Kidney glomerular epithelial cell (primary cell): ENCODE data around the gene L3MBTL4.

Source experiments
- DNase-seq: peaks from one replicate; lab custom pipeline; 2025; lab: John Stamatoyannopoulos, UW

L3MBTL4 gene

DNA sequence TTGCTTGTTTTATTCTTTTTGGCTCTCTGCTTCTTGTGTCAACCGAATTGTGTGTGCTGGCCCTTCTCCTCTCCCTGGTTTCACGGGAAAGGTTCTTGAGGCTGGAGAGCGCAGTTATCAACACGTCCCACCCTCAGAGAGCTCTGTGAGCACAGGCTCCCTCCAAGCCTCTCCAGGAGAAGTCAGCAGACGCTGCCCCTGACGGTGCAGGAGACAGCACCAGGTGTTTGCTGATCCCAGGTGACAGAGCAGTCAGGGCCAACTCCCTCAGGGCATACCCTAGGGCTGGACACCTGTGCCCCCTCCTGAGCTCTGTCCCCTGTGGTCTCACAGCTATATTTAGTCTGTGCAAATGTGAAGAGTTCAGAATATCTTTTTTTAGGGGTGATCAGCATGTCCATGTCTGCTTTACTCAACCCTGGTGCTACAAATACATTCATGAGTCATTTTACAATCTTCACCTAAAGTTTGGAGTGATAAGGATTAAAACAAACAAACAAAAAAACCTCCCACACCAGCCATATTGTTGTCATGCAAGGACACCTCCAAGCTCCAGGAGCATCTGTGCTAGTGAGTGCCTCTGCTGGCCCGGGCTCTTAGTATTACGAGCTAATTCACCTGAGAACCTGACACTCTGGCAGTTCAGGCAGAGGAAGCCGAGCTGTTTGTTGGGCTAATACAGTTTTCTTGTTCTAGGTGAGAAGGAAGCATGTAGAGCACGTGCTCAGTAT is 453.4 kb downstream of the L3MBTL4 start:
- DNase-seq: no peak

DNA sequence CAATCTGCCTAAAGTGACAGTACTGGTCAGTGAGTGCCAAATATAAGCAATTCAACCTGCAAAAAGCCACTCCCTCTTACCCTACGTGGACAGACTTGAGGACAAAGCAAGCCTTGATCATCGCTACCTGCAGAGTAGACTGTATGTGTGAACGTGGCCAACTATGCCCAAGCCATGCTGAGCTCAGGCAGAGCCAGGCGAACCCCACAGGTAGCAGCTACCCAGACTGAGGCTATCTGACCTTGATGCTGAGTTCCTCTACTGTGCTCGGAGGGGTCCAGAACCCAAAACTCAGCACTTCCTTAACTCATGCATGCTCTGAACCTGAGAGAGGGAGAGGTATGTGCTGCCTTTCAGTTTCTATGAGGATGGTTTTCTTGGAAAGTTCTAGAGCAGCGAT is 455.9 kb downstream of the L3MBTL4 start:
- no peak for DNase-seq

DNA sequence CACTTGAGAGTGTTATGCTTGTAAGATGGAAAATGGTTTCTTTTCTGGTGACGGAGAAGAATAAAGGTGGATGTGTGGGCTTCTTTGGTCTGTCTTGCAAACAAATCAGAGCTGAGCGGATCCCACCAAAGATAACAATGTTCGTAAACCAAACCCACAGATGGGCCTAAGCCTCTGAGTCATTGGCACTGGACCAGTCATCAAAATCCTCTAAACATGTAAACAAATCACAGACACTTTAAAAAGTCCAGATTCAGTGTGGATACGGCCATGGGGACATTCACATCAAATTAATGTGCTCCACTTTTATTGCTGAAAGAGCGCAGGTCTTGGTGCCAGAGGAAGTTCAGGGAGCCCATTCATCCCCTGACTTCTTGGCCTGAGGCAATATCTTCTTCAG is 458.9 kb downstream of the L3MBTL4 start:
- no peak for DNase-seq

DNA sequence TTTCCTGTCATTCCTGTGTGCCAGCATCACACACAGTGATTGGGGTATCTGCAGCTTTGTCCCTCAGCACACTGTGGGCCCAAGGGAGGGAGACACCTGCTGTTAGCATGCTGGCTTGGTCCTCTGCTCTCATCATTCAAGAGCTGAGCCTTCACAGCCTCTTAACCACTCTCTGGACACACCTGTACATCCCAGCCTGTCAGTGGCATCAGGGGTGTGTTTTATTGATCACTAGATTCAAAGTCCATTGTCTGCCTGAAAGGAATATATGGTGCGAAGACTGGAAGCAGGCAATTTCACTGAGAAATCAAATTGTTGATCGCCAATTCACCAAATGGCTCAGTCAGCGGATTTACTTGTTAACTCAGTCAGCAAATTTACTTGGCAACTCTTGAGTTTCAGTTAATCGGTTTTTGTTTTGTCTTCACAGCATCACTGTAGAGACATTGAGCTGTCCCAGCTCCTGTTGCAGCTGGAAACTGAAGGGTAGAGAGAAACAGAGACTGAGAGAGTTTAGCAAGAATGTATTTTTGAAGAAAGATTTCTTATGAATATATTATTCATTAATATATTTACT is 463.1 kb downstream of the L3MBTL4 start:
- DNase-seq: no peak

DNA sequence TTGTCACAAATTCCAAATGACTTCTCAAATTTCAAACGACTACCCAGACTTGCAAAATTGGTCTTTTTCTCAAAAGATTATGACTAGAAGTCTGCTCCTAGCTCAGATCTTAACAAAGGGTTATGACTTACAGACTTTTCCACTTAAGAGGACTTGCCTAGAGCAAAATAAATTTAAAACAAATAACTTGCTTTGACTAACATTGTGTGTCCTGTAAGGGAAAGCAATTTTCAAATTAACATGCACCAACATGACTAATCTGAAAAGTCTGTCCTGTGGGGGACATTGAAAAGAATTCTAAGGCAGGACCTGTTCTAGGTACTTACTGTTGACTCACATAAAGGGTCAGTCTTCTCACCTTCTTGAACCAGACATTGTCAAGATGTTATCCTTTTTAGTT is 465.9 kb downstream of the L3MBTL4 start:
- no peak for DNase-seq

DNA sequence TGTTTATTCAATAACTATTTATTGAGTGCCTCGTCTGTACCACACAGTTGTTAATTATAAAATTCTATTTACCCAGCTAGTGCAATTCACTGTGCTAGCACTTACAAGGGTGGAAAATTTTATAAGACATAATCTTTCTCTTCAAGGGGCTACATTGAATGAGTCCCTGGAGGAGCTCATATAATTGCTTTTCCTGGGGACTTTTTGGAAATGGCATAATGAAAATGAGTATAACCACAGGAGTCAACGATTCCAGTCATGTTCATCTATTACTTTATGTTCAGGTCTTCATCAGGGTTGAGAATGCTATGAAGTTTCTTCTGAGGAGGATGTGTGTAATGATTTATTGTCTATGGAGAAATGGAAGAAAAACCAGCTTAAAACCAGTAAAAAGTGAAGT is 466.5 kb downstream of the L3MBTL4 start:
- no peak for DNase-seq

DNA sequence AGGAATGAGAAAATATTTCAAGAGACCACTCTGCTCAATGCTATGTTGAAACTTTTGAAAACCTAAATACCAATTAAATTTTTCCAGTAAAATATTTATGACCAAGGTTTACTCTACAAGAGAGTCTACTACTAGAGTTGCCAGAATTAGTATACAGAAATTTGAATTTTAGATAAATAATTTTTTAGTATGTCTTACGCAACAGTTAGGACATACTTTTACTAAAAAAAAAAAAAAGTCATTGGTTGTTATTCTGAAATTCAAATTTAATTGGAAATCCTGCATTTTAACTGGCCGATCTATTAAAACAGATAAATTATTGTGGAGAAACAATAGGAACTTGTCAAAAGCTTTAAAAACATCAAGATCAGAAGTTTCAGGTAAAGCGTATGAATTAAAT is 470.3 kb downstream of the L3MBTL4 start:
- no peak for DNase-seq

DNA sequence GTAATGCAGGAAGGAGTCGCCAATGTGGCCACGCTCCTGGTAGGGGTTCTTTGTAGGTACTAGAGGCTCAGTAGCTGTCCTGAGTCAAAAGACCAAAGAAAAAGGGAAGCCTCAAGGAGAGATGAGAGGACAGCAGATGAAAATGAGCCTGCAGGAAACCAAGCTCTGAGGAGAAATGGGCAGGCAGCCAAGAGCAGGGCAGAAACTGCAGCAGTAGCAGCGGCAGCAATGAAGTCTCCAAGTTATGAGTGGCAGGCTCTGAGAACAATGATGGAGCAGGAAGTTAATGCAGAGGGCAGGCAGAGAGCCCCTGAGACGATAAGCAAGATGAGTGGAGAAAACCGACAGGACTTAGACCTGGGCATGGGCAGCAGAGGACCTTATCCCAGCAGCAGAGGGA is 471.2 kb downstream of the L3MBTL4 start:
- DNase-seq: no peak

DNA sequence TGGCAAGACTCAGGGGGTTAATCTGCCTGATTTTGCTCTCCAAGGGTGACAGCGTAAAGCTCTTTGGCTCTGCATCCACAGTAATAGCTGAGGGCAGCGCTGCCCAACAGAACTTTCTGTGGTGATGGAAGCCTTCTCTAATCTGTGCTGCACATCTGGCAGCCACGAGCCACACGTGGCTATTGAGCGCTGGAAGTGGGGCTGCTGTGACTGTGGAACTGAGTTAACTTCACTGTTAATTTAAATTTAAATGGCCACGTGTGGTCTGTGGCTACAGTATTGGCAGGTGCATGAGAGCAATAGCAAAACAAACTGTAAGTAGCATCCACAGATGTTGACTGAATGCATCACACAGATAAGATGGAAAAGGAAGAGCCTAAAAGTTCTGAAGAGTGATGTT is 472.1 kb downstream of the L3MBTL4 start:
- DNase-seq: no peak

DNA sequence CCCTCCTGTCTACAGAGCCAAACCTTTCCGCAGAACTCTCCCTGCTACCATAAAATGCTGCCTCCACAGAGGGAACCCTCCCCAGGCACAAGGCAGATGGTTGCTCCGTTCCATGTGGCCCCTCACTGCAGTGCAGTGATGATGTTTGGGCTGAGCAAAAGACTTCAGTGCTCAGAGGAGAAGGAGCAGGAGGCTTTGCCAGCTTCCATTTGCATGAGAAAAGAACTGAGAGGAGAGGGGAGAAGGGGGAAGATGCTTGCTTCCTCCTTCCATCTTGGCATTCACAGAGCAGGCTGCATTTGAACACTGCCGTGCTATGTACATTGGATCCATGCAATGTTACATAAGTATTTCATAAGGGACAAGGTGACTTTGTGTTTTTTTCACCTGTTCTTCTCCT is 472.8 kb downstream of the L3MBTL4 start:
- DNase-seq: no peak

DNA sequence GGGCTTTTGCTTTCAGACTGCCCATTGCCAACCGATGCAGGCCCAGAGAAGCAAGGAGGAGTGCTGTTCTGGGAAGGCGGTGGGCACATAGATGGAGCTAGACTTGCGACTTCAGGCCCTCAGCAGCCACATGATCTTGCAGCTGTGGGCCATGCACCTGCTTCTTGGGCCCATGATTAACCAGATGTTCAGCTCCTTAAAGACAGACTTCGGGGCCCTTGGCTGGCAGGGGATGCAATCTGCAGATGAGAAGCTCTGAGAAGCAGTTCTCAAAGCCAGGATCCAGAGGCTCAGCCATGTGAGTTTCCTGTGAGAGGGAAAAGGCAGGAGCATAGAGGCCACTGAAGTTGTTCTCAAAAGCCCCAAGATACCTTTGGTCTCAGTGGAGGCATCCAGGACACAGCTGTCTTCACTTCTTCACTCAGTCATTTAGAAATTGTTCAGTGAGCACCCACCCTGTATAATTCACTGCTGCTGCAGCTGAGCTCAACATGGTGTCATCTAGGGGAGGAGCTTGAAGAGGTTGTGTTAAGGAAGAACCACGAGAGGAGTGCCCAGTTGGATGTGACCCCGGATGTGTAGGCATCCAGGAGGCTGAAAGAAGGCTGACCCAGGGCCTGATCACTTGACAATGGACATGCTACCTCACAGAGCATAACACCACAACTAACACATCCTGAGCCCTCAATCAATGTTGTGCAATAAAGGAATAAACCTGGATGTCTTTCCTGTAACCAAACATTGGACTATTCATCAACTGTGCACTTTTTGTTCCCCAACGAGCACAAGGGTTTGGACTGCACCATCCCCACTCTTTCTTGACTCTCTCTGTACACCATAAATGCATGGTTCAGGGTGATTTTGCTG is 474.7 kb downstream of the L3MBTL4 start:
- no peak for DNase-seq

DNA sequence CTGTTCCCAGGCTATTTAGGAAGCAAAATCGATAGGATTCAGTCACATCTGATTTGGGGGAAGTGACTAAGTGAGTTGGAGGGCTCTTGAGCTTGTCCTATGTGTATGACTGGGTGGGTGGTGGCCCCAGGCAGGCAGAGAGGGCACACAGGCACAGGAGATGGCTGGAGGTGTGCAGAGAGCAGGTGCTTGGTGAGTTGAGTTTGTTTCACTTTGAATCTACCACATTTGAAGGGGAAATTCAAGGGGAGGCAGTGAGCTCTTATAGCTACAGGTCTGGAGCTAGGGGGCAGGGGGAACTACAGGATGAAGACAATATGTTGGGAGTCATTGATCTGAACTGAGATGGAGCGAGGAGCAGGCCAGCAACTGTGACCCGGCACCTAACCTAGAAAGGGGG is 476.9 kb downstream of the L3MBTL4 start:
- no peak for DNase-seq

DNA sequence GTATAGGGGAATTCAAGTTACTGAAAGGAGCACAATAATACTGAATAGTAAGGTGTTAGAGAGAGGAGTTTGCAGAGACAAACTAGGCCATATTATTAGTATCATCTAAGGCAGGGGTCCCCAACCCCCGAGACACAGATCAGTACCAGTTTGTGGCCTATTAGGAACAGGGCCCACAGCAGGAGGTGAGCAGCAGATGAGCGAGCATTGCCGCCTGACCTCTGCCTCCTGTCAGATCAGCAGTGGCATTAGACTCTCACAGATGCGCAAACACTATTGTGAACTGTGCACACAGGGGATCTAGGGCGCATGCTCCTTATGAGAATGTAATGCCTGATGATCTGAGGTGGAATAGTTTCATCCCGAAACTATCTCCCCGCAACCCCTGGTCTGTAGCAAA is 477.6 kb downstream of the L3MBTL4 start:
- no peak for DNase-seq

DNA sequence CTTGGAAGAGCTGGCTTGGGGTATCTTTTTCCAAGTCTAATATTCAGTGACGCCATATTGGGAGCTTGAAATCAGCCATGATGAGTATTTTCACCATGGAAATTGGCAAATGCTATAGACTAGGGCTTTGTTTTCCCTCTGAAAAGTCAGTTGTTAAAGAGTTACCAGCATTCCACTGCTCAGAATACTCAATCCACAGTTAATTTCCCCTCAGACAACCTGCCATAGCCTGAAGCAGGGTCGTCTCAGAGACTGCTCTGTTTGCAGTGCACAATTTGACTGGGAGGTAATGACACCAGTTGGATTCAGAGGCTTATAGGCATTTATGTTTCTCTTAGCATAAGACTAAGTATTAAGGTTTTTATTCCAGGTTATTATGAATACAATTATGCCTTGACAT is 483.9 kb downstream of the L3MBTL4 start:
- DNase-seq: no peak

DNA sequence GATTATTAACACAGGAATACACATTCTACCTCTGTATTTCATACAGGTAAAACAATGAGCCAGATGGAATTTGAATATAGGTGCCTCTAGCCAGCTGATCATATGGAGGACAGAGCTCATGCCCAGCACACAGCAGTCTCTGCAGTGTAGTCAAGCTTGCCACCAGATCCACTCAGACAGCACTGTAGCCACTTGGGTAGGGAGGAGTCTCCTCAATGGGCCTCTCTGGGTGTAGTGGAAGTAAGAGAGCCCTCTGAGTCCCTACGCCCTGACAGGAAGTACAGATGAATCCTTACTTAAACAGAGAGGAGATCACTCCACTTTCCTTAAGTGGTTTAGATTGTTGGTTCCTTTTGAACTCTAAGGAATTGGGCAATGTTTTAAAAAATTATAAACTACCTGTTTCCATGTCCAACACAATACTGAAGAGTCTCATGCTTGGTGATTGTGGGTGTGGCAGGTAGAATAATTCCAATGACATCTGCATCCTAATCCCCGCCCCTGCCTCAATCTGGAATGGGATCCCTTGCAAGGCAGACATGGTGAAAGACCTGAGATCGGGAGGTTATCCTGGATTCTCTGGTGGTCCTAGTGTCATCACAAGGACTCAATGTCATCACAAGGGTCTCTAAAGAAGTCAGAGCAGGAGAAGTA is 496.4 kb downstream of the L3MBTL4 start:
- DNase-seq: no peak

DNA sequence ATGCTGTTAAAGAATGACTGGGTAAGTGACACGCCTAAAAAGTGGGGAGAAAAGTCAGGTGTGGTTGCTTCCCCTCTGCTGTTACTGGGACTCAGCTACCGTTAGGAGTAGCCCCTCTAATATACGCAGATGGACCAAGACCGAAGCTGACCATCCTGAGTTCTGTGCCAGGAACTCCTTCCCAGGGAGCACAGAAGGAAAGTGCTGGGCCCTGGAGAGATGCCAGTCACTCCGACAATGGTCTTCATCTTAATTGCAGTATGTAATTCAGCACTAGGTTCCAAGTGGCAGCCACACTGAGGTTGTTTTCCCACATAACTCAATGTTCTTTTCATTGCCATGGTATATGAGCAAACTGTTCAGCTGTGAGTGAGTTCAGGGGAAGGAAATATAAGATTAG is 499.8 kb downstream of the L3MBTL4 start:
- DNase-seq: no peak

DNA sequence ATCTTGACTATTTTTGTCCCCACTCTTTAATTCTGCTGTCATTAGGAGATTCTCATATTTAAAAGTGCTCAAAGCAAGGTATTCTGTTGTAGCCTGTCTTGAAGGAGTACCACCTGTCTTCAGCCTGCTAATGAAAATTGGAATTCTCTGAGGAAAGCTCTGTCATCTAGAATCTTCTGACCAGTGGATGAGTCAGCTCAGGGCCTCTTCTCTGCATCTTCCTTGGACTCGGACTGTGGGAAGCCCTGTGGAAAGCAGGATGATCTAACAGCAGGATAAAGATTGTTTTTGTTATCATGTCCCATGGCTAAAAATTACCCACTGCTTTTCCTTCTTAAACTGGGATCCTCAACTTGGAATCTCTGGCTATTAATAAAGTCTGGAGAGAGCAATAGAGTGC is 500.7 kb downstream of the L3MBTL4 start:
- DNase-seq: peak; percentile 3

DNA sequence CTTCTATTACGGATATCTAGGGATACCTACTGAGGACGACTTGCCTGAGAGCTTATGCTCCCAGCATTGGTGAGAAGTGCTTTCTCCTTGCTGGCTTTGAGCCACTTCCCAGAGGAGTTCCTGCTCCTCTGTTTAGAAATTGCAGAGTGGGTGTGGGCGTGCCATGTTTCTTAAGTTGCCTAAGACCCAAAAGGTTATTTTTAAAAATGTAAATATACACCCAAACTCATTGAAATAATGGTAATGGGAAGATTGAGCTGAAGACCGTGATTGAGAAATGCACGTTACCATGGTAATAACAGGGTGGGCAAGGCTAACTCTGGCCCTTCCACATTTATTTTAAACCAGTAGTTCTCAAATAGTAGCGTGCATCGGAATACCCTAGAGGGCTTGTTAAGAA is 502.1 kb downstream of the L3MBTL4 start:
- DNase-seq: no peak

DNA sequence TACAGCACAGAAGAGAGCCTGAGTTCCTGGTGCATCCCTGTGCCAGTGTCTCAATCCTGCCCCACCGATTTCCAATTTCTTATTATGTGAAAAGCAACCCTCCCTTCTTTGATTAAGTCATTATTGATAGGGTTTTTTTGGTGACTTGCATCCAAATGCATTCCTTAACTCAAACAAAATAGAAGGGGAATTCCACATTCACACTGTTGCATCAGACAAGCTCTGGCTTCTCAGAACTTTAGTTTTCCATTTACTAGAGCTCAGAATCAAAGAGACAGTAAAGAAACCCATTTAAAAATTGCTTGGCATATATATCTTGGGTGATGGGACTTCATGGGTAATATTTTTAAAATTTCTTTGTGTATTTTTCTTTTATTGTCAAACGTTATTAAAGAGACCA is 505.6 kb downstream of the L3MBTL4 start:
- DNase-seq: peak; percentile 32
